NCI-H446 (cell line): Measurements from ENCODE around the gene F5.

Experiments used
- DNase-seq, 2 experiments: peaks; one replicate each; lab custom pipeline; 2025; lab: John Stamatoyannopoulos, UW

Gene F5

DNA sequence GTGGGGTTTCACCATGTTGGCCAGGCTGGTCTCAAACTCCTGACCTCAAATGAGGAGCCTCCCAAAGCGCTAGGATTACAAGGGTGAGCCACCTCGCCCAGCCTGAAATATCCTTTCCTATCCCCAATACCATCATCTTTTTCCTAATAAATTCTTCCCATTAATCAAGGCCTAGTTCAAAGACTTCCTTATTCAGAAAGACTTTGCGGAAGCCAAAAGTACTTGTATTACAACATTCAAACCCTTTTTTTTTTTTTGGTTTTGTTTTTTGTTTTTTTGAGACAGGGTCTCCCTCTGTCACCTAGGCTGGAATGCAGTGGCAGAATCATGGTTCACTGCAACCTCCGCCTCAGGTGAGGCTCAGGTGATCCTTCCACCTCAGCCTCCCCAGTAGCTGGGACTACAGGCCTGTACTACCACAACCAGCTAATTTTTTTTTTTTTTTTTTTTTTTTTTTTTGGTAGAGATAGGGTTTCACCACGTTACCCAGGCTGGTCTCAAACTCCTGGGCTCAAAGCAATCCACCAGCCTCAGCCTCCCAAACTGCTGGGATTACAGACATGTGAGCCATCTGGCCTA, 108.1 kb downstream of the F5 start:
- no peak for DNase-seq

DNA sequence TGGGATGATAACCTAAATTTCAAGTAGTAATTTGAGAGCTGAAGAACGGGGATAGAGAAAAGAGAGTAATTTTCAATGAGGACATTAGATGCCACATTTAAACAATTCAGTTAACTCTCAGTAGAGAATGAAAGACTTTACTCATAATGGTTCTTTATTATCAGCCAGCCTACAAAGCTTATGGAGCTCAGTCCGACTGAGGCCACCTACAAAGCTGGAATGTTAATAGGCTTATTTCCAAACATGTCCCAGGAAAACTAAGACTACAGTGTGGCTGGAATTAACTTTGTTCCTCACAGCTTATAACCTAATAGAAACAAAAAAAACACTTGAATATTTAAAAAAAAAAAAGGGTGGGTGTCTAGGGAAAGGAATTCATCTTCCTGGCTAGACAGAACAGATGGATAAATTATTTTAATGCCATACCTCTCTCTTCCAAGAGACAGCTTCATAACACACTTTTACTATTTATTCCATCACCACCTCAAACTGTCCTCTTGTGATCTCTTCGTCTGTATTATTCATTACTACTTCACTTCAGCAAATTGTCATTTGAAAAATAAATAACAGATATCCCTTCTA, 110.4 kb downstream of the F5 start:
- DNase-seq, result no peak

DNA sequence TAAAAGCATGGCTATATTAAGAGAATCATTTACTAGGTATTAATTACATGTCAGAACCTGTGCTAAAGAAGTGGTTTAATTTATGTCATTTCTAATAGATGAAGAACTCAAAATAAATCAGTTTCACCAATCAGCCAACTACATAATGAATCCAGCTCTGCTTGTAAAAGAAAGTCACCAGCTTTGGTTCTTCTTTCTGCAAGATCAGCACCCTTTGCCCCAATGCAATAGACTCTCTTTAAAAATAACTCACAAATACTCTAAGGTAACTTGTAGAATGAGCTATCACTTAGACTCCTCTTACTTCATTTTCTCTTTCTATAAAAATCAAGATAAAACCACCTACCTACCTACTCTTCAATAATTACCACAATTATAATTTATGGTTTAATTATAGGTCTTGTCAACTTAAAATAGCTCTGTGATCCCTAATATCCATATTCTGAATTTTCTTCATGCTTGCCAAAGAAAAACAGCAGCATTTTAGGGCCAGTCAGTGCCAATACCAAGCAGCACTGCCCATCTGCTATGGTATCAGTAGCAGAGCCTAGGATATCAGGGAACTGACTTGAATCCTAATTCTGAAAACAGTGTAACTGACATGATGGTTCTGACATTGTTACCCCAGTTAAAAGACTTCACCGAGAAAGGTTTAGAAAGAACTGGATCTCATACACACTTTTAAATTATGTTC, 111.8 kb downstream of the F5 start:
- DNase-seq, result peak in 1 of 2 experiments; percentile 28

DNA sequence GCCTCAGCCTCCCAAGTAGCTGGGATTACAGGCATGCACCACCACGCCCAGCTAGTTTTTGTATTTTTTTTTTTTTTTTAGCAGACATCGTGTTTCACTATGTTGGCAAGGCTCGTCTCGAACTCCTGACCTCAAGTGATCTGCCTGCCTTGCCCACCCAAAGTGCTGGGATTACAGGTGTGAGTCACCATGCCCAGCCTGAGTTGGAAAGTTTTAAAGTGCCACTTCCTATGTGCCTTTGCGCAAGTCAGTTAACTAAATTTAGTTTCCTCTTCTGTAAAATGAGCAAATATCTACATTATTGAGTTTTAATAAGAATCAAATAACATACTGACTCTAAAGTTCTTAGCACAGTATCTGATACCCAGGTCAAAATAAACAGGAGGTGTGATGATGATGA, 112.9 kb downstream of the F5 start:
- no peak for DNase-seq

DNA sequence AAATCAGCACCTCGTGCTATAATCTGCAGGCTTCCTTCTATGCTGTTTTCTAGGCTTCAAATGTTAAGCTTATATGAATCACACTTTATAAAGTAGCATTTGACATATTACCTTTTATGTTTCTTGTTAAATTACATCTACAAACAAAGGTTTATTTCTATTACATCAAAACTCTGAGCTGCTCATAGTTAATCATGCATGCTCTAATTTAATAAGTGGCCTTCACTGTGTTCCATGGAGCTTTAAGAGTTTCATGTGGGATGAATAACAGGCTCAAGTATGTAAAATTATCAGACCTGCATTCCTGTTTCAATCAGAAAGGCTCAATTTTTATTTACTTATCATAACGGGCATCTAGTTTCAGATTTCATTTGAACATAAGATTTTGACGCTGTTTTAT, 113.5 kb downstream of the F5 start:
- DNase-seq, result no peak

DNA sequence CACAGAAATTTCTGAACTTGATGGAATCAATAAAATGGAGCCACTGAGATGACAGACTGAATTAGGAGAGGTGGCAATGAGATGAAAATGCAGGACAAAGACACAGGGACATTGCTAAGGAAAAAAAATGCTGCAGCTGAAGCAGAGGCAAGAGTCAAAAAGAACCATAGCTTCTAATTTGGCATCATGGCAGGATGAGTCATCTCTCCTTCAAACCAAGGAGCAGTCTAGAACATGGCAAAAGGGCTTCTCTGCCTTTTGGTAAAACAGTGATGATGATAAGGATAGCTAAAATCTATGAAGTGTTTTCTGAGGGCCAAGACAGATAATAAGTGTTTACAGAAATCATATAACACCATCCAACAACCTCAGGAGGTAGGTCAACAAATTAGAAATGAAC, 117.3 kb downstream of the F5 start:
- no peak for DNase-seq

DNA sequence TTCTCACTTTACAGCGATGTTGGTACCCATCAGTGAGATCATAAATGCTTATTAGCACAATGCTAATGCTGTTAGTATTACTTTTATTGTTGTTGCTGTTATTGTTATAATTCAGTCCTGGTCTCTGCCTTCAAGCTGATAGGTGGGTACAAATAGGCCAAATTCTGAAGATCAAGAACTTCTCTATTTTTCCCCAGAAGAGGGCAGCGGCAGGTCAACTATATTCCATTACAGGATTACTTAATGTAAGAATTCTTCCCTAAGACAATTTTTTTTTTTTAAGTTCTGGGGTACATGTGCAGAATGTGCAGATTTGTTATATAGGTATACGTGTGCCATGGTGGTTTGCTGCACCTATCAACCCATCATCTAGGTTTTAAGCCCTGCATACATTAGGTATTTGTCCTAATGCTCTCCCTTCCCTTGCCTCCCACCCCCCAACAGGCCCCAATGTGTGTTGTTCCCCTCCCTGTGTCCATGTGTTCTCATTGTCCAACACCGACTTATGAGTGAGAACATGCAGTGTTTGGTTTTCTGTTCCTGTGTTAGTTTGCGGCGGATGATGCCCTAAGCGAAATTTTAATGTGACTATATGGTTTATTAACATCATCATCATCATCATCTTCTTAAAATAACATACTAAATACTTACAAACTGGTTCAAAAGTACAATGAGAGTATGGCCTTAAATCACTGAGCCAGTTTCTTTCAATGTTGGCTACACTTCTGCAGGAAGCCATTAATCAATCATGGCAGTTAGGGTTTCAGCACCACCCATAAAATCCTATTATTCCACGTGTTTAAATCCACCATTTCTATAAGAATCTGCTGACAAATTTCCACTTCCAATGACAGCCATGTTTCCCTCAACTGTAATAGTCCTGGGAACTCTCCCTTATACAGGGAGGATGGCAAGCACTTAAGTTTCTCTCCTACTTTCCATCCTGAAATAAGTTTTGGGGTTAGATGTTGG, 119.7 kb downstream of the F5 start:
- peak in 1 of 2 experiments; percentile 33 for DNase-seq

DNA sequence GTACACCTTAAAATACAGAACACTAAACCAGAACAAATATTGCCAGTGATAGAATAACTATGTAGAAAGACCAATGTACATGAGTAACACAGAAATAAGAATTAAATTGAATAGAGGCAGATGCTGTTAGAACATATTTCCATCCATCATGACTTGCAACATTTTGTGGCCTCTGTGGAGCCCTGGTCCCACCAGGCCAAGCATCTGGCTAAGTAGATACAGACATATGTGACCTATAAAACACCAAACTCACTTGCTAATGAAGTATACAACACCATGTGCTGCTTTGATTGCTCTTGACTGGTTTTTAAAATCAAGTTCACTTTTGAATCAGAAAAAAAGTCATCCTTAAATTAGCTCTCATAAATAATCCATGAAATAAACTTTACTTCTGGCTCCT, 121.0 kb downstream of the F5 start:
- DNase-seq, result no peak
